Activated CD8-positive, alpha-beta memory T cell treated with anti-CD3 and anti-CD28 coated beads, Interleukin-2, amount 50 U/mL, for 1 hour (primary cell): ENCODE measurements around the gene NUP133.
"Not testable (repeated sequence)": the region's sequence is repeated elsewhere in the genome, so short reads cannot be mapped to it uniquely, and the experiment has no call there.

Experiments used
- DNase-seq: peaks from one replicate; pipeline ENCODE4 v3.0.0-alpha.2; 2020; ENCODE audit errors: extremely low read depth

Gene NUP133

DNA sequence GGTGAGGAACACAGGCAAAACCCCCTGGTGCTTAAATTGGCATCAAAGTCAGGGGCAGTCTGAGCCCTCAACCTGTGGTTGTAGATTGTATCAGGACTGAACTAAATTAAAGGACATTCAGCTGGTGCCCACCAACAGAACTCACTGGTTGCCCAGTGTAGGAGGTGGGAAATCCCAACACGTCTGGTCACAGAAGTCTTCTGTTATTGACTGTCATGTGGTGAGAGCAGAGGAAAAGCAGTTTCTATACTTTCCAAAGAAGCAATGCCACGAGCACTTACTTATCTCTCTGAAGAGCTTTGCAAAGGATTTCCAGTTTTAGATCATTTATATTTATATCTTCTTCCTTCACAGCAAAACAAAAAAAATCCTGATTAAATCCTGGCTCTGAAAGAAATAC is 59.3 kb downstream of the NUP133 start:
- DNase-seq = no peak

DNA sequence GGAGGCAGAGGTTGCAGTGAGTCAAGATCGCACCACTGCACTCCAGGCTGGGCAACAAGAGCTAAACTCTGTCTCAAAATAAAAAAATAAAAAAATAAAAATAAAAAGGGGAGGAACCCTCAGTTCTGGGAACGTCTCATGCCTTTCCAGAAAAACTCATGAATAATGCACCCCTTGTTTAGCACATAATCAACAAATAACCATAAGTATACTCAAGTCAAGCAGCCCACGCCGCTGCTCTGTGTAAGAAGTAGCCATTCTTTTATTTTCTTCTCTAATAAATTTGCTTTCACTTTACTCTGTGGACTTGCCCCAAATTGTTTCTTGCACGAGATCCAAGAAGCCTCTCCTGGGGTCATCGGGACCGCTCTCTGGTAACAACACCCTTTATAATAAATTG is 59.8 kb downstream of the NUP133 start:
- no peak for DNase-seq

DNA sequence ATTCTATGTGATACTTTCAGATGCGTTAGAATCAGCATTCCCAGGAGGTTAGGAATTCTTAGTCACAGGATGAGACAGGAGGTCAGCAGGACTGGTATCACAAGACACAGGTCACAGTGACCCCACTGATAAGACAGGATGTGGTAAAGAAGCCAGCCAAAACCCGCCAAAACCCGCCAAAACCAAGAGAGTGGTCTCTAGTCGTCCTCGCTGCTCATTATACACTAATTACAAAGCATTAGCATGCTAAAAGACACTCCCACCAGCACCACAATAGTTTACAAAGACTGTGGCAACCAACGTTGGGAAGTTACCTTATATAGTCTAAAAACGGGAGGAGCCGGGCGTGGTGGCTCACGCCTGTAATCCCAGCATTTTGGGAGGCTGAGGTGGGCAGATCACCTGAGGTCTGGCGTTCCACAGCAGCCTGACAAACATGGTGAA is 60.3 kb downstream of the NUP133 start:
- DNase-seq = no peak

DNA sequence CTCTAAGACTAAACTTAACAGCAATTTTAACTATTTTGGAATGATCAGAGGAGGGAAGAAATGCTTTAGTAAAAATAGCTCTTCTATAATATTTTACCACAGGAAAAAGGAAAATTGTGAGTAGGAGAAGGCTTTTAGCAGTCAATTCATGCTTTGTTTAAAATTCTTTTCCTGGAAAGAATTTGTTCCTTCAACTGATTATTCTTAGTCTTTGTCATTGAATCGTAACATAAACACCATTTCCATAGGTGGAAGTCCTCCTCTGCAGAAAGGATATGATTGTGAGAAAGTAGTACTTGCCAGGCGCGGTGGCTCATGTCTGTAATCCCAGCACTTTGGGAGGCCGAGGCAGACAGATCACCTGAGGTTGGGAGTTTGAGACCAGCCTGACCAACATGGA is 62.3 kb downstream of the NUP133 start:
- no peak for DNase-seq

DNA sequence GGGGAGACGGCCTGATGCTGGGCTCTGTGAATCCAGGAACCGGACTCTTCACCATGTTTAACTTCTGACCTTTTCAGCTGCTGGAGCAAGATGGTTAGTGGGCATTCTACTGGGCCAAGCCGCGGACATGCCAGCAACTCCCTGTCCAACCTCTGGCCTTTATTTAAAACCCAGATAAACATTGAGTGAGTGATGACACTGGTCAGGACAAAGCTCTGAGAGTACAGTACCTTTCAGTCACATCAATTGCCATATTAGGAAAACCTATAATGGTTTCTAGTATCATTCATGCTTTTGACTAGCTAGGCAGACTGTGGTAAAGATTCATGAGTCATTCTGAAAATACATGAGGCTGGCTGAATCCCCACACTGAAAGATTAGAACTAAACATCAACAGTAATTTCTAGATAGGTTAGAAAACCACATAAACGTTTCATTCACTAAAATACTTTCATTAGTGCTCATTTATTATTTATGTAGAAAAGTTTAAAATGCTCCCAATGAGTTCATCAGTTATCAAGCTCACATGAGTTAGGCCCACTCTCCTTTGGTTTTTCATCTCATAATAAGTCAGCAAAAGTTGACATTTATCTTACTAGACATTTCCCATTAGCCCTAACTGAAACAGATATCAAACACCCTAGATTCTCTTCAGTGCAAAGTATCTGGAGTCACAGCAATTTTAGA is 67.1 kb downstream of the NUP133 start:
- DNase-seq = no peak

DNA sequence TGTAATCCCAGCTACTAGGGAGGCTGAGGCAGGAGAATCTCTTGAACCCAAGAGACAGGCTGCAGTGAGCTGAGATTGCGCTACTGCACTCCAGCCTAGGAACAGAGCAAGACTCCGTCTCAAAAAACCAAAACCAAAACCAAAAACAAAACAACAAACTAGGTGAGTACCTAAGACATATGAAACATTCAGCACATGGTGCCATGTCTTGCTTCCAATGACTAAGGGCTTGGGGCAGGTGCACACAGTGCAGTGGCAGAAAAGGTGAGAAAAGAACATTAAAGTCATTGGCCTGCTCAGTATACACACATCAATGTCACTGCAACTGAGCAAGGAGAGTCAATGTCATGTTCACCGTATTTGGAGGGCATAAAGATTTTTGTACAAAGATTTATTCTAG is 70.1 kb downstream of the NUP133 start:
- DNase-seq = no peak

DNA sequence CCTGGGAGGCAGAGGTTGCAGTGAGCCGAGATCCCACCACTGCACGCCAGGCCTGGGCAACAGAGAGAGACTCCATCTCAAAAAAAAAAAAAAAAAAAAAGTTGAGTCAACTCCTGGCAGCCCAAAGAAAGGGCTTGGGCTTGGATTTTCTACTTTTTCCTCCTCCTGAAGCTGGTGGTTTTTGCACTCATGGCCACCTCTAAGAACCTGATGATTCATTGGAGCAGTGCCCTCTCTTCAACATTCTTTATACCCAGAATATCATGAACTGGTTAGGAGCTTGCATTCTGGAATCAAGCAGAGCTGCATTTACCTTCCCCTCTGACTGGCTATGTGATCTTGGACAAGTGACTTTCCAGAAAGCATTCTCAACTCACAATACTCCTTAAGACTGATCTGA is 70.7 kb downstream of the NUP133 start:
- no peak for DNase-seq

DNA sequence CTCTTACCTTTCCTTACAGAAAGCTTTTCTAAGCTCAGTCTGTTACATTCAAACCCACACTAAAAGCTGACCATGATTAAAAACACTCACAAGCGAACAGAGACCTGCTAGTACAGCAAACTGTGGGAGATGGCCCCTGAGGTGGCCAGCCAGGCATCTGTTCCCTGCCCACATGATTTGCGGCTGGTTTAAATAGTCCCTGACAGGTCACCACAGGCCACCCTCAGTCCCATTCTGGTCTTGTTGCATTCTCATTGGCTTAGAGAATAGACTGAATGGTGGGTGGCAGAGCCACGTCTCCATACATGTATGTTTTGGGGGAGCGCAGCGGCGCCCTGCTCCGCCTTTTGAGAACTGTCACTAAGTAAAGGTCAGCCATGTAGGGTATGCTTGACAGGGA is 71.9 kb downstream of the NUP133 start:
- DNase-seq = no peak

DNA sequence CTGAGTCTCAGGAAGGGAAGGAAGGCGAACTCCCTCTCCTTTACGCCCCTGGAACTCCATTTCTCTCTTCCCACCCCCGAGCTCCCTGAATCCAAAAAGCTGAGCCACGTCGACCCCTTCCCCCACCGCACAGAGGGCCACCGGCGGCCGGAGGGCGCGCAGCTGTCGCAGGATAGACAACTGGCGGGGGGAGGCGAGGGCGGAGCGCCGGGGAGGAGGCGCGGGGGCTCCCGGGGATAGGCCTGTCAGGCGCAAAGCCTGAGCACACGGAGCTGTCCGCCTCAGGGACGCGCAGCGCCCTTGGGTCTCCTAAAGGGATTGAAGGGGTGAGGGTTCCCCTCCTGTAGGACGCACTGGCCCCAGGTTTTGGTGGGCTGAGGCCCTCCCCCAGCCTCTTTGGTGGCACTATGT is 73.5 kb downstream of the NUP133 start:
- DNase-seq = no peak

DNA sequence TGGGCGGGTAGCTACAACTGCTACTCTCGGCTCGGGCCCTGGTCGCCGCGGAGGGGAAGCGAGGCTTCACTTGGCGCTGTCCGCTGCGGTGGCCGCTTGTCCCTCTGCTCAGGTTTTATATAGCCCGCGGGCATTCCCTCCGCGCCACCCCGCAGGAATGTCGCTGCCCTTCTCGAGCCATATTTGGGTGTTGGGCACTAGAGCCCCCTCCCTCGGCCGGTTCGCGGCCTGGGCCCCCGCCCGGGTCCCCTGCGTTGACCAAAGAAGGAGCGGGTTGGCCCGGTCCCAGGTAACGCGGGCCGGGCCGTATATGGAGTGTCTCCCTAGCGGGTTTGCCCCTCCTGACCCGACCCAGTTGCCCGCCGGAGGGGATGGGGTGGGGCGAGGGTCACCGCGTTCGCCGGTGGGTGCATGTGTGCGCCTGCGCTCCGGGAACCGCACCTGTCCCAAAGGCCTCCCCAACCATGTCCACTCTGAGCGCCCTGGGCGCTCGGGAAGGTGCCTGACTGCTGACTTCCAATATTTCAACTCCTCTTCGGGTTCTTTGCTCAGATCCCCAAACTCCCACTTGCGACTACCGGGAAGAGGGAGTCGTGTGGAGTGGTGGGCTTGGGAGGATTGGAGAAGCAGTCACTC is 74.0 kb downstream of the NUP133 start, which contains the start of gene ACTA1:
ACTA1 (minus strand) TSS at position 90 of the 636 bp plus-strand sequence. CDS start 979 bp downstream, outside the sequence.
- DNase-seq = no peak

DNA sequence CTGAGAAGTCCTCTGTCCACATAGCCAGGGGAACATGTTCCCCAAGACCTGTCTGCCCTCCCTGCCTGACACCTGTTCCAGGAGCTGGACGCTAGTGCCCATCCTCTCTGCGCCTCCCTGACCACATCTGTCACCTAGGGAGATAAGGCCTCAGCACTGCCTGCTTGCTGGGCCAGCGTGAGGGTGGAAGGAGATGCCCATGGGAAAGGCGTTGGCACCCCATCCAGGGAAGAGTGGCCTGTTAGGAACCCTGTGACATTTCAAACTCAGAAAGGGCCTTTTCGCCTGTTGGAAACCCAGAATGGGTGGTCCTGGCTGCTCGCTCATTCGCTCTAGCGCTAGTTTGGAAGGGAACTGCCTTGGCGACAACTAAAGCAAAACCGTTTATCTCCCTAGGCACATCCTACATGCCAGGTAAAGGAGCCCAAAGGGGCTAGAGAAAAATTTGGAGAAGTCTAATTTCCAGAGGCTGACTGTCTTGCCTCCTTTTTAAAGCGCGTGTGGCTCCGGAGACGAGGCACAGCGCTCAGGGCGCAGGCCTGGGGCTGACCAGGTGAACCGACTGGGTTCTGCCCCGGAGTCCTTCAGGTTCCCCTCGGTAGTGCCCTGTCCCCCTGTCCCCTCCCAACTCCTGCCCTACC is 74.7 kb downstream of the NUP133 start:
- DNase-seq = no peak

DNA sequence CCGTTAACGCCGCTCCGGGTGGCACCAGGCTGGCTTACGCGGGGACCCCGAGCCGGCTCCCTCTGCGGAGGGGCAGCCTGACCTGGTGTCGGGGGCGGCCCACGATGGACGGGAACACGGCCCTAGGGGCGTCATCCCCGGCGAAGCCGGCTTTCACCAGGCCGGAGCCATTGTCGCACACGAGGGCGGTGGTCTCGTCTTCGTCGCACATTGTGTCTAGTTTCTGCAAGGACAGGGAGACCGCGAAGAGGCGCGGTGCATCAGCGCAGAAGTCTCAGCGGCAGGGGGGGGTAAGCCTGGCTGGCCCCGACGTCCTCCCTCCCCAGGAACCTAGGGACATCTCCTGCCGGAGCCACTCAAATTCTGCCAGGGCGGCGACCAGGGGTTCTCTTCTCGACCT is 75.2 kb downstream of the NUP133 start:
- DNase-seq = no peak

DNA sequence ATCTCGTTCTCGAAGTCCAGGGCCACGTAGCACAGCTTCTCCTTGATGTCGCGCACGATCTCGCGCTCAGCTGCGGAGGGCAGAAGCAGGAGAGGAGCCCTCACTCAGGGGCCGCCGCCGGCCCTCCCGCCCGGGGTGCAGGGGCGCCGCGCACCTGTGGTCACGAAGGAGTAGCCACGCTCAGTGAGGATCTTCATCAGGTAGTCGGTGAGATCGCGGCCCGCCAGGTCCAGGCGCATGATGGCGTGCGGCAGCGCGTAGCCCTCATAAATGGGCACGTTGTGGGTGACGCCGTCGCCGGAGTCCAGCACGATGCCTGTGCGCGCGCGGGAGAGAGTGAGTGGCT is 76.1 kb downstream of the NUP133 start:
- DNase-seq = no peak

DNA sequence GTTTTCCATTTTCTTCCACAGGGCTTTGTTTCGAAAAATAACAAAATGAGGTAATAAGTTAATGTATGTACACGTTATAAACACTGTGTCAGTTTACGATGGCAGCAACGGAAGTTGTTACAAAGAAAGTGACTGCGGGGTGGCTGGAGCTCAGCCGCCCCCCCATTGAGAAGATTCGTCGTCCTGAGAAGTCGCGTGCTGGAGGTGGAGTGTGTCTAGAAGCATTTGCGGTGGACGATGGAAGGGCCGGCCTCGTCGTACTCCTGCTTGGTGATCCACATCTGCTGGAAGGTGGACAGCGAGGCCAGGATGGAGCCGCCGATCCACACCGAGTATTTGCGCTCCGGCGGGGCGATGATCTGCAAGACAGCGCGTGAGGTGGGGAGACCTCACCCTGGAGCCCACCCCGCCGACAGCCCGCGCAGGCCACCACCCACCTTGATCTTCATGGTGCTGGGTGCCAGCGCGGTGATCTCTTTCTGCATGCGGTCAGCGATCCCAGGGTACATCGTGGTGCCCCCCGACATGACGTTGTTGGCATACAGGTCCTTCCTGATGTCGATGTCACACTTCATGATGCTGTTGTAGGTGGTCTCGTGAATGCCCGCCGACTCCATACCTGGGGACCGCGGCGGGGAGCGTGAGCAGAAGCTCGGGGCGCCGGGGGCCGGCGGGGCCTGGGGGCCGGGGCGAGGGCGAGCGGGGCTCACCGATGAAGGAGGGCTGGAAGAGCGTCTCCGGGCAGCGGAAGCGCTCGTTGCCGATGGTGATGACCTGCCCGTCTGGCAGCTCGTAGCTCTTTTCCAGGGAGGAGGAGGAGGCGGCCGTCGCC is 76.6 kb downstream of the NUP133 start:
- DNase-seq = no peak

DNA sequence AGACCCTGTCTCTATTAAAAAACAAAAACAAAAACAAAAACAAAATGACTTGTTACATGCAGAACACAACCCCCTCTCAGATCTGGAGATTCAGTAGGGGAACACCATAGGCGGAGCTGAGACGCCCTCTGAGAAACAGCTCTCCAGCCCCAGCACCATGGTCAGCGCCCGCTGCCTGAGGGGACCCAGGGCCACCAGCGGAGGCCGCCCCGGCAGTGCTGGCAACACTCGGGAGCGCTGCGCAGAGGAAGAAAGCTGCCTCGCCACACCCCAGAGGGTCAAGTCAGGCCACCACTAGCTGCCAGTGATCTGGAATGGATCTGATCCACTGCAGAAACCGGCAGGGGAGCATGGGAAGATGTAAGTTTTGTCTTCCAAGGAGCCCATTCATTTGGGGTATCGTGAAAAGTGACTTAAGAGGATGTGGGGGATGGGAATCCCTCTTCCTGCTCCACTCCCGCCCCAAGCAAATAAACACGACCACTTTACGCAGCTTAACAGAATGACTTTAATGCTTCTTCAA is 77.3 kb downstream of the NUP133 start:
- DNase-seq = no peak

DNA sequence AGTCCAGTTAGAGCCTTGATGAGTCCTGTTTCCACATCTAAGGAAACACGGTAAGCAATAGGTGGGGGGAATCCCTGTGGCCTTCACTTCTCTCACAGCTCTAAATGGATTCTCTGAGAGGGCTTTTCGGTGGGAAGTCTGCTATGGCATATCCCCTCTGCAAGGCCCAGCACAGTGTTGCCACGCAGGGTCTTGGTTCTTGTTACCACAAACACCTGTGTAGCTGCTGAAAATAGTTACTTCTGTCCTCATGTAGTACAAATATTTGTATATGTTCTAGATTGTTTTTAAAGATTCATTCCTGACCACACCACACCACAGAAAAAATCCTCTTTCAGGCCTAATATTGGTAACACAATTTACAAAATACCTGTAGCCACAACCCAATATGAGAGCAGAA is 79.9 kb downstream of the NUP133 start:
- DNase-seq = no peak

DNA sequence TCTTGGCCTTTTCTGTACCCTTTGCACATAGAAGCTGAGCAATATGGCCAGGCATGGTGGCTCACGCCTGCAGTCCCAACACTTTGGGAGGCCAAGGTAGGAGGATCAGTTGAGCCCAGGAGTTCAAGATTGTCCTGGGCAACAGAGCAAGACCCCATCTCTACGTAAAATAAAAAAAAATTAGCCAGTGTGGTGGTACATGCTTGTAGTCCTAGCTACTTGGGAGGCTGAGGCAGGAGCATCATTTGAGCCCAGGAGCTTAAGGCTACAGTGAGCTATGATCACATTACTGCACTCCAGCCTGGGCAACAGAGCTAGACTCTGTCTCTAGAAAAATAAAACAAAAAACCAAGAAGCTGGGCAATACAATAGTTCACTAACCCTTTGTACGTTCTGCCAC is 80.6 kb downstream of the NUP133 start:
- DNase-seq = no peak

DNA sequence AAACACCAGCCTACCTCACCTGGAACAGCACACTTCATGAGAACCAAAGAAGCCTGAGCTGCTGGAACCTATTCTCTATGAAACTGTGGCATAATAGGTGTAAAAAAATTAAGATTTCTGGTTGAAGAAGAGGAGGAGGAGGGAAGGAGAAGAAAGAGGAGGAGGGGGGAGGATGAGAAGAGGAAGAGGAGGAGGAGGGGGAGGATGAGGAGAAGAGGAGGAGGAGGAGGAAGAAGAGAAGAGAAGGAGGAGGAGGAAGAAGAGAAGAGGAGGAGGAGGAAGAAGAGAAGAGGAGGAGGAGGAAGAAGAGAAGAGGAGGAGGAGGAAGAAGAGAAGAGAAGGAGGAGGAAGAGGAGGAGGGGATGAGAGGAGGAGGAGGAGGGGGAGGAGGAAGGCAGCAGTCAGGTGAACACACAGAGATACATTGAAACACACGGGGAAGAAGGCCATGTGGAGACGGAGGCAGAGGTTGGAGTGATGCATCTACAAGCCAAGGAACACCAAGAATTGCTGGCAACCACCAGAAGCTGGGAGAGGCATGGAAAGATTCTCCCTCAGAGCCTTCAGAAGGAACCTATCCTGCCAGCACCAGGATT is 82.5 kb downstream of the NUP133 start:
- no peak for DNase-seq

DNA sequence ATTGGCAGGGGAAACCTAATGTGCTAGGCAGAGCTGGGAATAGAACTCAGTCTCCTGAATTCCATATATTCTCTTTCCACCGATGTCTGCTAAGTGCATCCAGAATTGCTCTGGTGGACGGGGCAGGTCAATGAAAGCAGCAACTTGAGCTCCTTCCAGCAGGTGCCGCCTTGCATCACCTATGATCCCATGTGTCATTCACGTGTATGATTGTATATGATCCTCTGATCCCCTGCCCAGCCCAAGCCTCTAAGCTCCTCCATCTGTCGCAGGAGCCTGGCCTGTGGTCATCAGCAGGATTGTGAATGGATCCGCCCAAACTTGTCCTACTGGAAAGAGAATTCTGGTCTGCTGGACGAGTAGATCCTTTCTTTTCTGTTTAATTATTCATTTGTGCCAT is 87.4 kb downstream of the NUP133 start:
- DNase-seq = no peak

DNA sequence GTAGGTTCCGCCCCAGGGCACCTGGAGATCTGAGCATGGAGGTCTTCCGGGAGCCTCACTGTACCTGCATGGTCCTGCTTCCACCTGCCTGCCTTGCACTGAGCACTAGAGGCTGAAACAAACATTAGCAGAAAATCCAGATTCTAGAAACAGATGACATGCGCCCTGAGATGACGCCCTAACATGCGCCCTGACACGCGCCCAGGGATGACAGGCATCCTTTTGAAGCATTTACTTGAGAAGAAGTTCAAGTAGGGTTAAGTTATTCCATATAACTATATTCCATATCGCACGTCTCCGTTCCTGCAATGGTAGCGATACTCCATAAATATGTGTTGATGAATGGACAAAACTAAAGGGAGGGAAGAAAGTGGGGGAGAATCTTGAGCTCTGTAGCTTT is 87.9 kb downstream of the NUP133 start:
- DNase-seq = no peak

DNA sequence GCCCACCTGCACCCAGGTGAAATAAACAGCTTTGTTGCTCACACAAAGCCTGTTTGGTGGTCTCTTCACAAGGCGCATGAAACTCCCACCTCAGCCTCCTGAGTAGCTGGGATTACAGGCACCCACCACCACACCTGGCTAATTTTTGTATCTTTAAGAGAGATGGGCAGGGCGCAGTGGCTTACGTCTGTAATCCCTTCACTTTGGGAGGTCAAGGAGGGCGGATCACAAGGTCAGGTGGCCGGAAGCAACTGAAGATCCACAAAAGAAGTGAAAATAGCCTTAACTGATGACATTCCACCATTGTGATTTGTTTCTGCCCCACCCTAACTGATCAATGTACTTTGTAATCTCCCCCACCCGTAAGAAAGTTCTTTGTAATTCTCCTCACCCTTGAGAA is 89.6 kb downstream of the NUP133 start:
- not testable (repeated sequence) for DNase-seq

DNA sequence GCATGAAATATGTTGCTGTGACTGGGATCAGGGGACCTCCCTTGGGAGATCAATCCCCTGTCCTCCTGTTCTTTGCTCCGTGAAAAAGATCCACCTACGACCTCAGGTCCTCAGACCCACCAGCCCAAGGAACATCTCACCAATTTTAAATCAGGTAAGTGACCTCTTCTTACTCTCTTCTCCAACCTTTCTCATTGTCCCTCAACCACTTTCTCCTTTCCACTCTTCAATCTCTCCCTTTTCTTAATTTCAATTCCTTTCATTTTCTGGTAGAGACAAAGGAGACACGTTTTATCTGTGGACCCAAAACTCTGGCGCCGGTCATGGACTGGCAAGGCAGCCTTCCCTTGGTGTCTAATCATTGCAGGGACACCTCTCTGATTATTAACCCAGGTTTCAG is 95.3 kb downstream of the NUP133 start:
- DNase-seq = not testable (repeated sequence)
